H9 (cell line): ENCODE results near the gene ENPP7. TPM values are rescaled to one million over a fixed set of nuclear protein-coding genes. Genes with fewer than 3 reads are reported as not detected.

Source experiments
- DNase-seq: peaks from one replicate; pipeline ENCODE4 v3.0.0-alpha.2; 2017
- H2AFZ ChIP-seq: one replicate; pipeline ENCODE4 v1.6.1; 2013; ENCODE audit warnings: mild to moderate bottlenecking, low read length, control low read depth, moderate library complexity
- H2AK5ac ChIP-seq: 2 replicates; pipeline ENCODE4 v1.6.1; 2013; ENCODE audit warnings: low read length, control low read depth, mixed read lengths; ENCODE audit not compliant: insufficient read length
- H2BK120ac ChIP-seq: one replicate; pipeline ENCODE4 v1.6.1; 2013; ENCODE audit warnings: low read depth, mild to moderate bottlenecking, low read length, control low read depth, inconsistent platforms; ENCODE audit not compliant: poor library complexity, severe bottlenecking
- H2BK12ac ChIP-seq: 2 replicates; pipeline ENCODE4 v1.6.1; 2013; ENCODE audit warnings: low read length, control low read depth, mixed read lengths, low read depth; ENCODE audit not compliant: insufficient read length
- H2BK15ac ChIP-seq: 2 replicates; pipeline ENCODE4 v1.6.1; 2013; ENCODE audit warnings: low read depth, low read length, control low read depth
- H2BK20ac ChIP-seq: one replicate; pipeline ENCODE4 v1.6.1; 2013; ENCODE audit warnings: low read depth, mild to moderate bottlenecking, low read length, control low read depth, inconsistent platforms; ENCODE audit not compliant: poor library complexity, severe bottlenecking
- H2BK5ac ChIP-seq: 2 replicates; pipeline ENCODE4 v1.6.1; 2013; ENCODE audit warnings: low read length, control low read depth, mixed read lengths; ENCODE audit not compliant: insufficient read length
- H3K14ac ChIP-seq: 2 replicates; pipeline ENCODE4 v1.6.1; 2013; ENCODE audit warnings: low read length, control low read depth; ENCODE audit not compliant: insufficient read depth
- H3K18ac ChIP-seq: 2 replicates; pipeline ENCODE4 v1.6.1; 2013; ENCODE audit warnings: low read depth, mild to moderate bottlenecking, mixed read lengths, low read length, control low read depth; ENCODE audit not compliant: insufficient read length
- H3K23ac ChIP-seq: 2 replicates; pipeline ENCODE4 v1.6.1; 2013; ENCODE audit warnings: low read length, control low read depth, mixed read lengths, low read depth; ENCODE audit not compliant: insufficient read length
- H3K23me2 ChIP-seq: 2 replicates; pipeline ENCODE4 v1.6.1; 2013; ENCODE audit warnings: low read depth, mild to moderate bottlenecking, mixed read lengths, low read length, control low read depth; ENCODE audit not compliant: insufficient read length, poor library complexity, severe bottlenecking
- H3K27ac ChIP-seq: 2 replicates; pipeline ENCODE4 v1.5.1; 2013; ENCODE audit warnings: low read length, control low read depth, mixed read lengths, low read depth; ENCODE audit not compliant: insufficient read length
- H3K27me3 ChIP-seq: 2 replicates; pipeline ENCODE4 v1.6.1; 2013; ENCODE audit warnings: low read length, control low read depth, inconsistent platforms; ENCODE audit not compliant: insufficient read depth
- H3K4ac ChIP-seq: 2 replicates; pipeline ENCODE4 v1.6.1; 2013; ENCODE audit warnings: low read depth, mild to moderate bottlenecking, control low read depth, inconsistent platforms, low read length, moderate library complexity
- H3K4me1 ChIP-seq: 2 replicates; pipeline ENCODE4 v1.6.1; 2013; ENCODE audit warnings: low read length, control low read depth, inconsistent platforms; ENCODE audit not compliant: insufficient read depth
- H3K4me2 ChIP-seq: 2 replicates; pipeline ENCODE4 v1.6.1; 2013; ENCODE audit warnings: low read length, control low read depth, mixed read lengths; ENCODE audit not compliant: insufficient read length, insufficient read depth
- H3K56ac ChIP-seq: 2 replicates; pipeline ENCODE4 v1.6.1; 2013; ENCODE audit warnings: low read depth, mild to moderate bottlenecking, mixed read lengths, low read length, control low read depth; ENCODE audit not compliant: insufficient read length
- H3K79me1 ChIP-seq: 2 replicates; pipeline ENCODE4 v1.6.1; 2013; ENCODE audit warnings: low read depth, mild to moderate bottlenecking, moderate library complexity, low read length, control low read depth, inconsistent platforms; ENCODE audit not compliant: insufficient read depth, poor library complexity, severe bottlenecking
- H3K79me2 ChIP-seq: 2 replicates; pipeline ENCODE4 v1.6.1; 2013; ENCODE audit warnings: low read length, control low read depth, inconsistent platforms; ENCODE audit not compliant: insufficient read depth
- H3K9ac ChIP-seq: 2 replicates; pipeline ENCODE4 v1.6.1; 2013; ENCODE audit warnings: low read length, control low read depth, mixed read lengths; ENCODE audit not compliant: insufficient read length; ENCODE audit errors: extremely low read depth
- H3K9me3 ChIP-seq: one replicate; pipeline ENCODE4 v1.6.1; 2013; ENCODE audit warnings: low read depth, low read length, inconsistent platforms; ENCODE audit not compliant: control insufficient read depth
- H3T11ph ChIP-seq: one replicate; pipeline ENCODE4 v1.6.1; 2013; ENCODE audit warnings: mild to moderate bottlenecking, low read length, control low read depth, inconsistent platforms
- H4K20me1 ChIP-seq: one replicate; pipeline ENCODE4 v1.6.1; 2013; ENCODE audit not compliant: control insufficient read depth, insufficient read length, insufficient read depth
- H4K5ac ChIP-seq: 2 replicates; pipeline ENCODE4 v1.6.1; 2013; ENCODE audit warnings: low read depth, mild to moderate bottlenecking, mixed read lengths, low read length, control low read depth; ENCODE audit not compliant: insufficient read length
- H4K8ac ChIP-seq: replicated peaks from 2 replicates; pipeline ENCODE4 v1.6.1; 2013; ENCODE audit warnings: low read length, control low read depth, mixed read lengths, low read depth; ENCODE audit not compliant: insufficient read length
- H4K91ac ChIP-seq: 2 replicates; pipeline ENCODE4 v1.6.1; 2013; ENCODE audit warnings: low read depth, mild to moderate bottlenecking, moderate library complexity, mixed read lengths, low read length, control low read depth; ENCODE audit not compliant: insufficient read length
- H3K27ac Mint-ChIP-seq, 3 experiments: 2 replicates in 2 of 3; 3 replicates in 1 of 3; pipeline ENCODE4 v1.8.0; 2020 to 2021; ENCODE audit warnings: mixed read lengths in 3 of 3, mild to moderate bottlenecking in 1 of 3, moderate library complexity in 1 of 3
- H3K27me3 Mint-ChIP-seq: 2 replicates; pipeline ENCODE4 v1.8.0; 2021; ENCODE audit warnings: low read depth, mild to moderate bottlenecking, moderate library complexity, mixed read lengths
- H3K36me3 Mint-ChIP-seq, 3 experiments: 2 replicates in 2 of 3; 3 replicates in 1 of 3; pipeline ENCODE4 v1.8.0; 2020 to 2021; ENCODE audit warnings: low read depth in 3 of 3, mixed read lengths in 3 of 3; ENCODE audit not compliant: insufficient read depth in 1 of 3
- H3K4me1 Mint-ChIP-seq, 2 experiments: 2 replicates each; pipeline ENCODE4 v1.8.0; 2020; ENCODE audit warnings: mixed read lengths in 2 of 2
- H3K4me3 Mint-ChIP-seq, 2 experiments: 2 replicates in 1 of 2; 3 replicates in 1 of 2; pipeline ENCODE4 v1.8.0; 2020 to 2021; ENCODE audit warnings: mild to moderate bottlenecking in 2 of 2, mixed read lengths in 2 of 2, moderate library complexity in 1 of 2
- H3K9me3 Mint-ChIP-seq, 2 experiments: 2 replicates in 1 of 2; 3 replicates in 1 of 2; pipeline ENCODE4 v1.8.0; 2020; ENCODE audit warnings: mild to moderate bottlenecking in 2 of 2, mixed read lengths in 2 of 2, moderate library complexity in 1 of 2
- CTCF ChIP-seq: fragments of 200-600 bp; sonication (generic); conservative IDR thresholded peaks from 3 replicates; pipeline ENCODE4 v1.8.0; 2021; ENCODE audit warnings: antibody characterized with exemption, mild to moderate bottlenecking
- WGBS: extraction: QIAGEN DNeasy Blood & Tissue Kit; methylation state at CpG from one replicate; pipeline ENCODE4 v1.1.7; 2013; ENCODE audit warnings: missing lambda C conversion rate, low lambda C conversion rate, mixed read lengths; ENCODE audit not compliant: insufficient read length; ENCODE audit errors: extremely low coverage; 5-methylcytosine and 5-hydroxymethylcytosine counted together
- total RNA-seq: library from RNA; stranded (reverse); gene quantifications from 2 replicates; pipeline ENCODE4 v1.2.1, GENCODE V29; 2021

ENPP7 gene
- total RNA-seq, 1 experiment from 2014 or later, result not detected

GRCh38 chr17:79699386-79700036 lies 31.2 kb upstream of the ENPP7 start:
- Mint-ChIP-seq H3K4me3 (no peak overlapping the region), H3K36me3 (no peaks in the 10 kb centered on the region), H3K9me3 (no peaks in the 10 kb centered on the region; a peak in 1 of 5 replicates), H3K4me1 (peaks cover 19 to 62% of the 10 kb centered on the region in 2 experiments), H3K27ac (peak overlapping the region in 1 of 3 experiments; percentile 81; a peak in 1 of 7 replicates), H3K27me3 (peaks cover 4% of the 10 kb centered on the region)
- Histone ChIP-seq H3K56ac (no peak overlapping the region), H3K23ac (no peak overlapping the region), H3K4me2 (no peak overlapping the region), H3K79me2 (no peaks in the 10 kb centered on the region), H3K9ac (no peak overlapping the region), H2BK20ac (no peak overlapping the region), H3K27me3 (no peaks in the 10 kb centered on the region), H2AFZ (no peak overlapping the region), H4K5ac (no peak overlapping the region), H2BK120ac (no peak overlapping the region), H4K8ac (no peak overlapping the region), H2BK12ac (no peak overlapping the region), H3K9me3 (no peaks in the 10 kb centered on the region), H3K27ac (no peak overlapping the region), H3K4me1 (peaks cover 6% of the 10 kb centered on the region; the same call in 1 of the 2 replicates), H2BK5ac (no peak overlapping the region), H3K18ac (peak overlapping the region; percentile 53), H2AK5ac (no peak overlapping the region), H3K79me1 (no peaks in the 10 kb centered on the region), H3K23me2 (no peaks in the 10 kb centered on the region), H3K4ac (no peak overlapping the region), H2BK15ac (no peak overlapping the region), H3K14ac (no peak overlapping the region), H4K20me1 (no peaks in the 10 kb centered on the region), H4K91ac (no peak overlapping the region), H3T11ph (no peak overlapping the region)
- peak; percentile 80 for DNase-seq
- TF ChIP-seq CTCF, result no peak
- no CpG with 5 or more reads among the region's 12 CpGs for WGBS
